Stimulated activated CD8-positive, alpha-beta memory T cell treated with anti-CD3 and anti-CD28 coated beads, Interleukin-4, amount 100 ng/mL, for 1 hour (primary cell): ENCODE measurements around the gene HIBCH.
"Not testable (repeated sequence)": the region's sequence is repeated elsewhere in the genome, so short reads cannot be mapped to it uniquely, and the experiment has no call there.

Source experiments
- DNase-seq, 2 donors: peaks; one replicate each; pipeline ENCODE4 v3.0.0-alpha.2; 2020; ENCODE audit warnings: low read depth in 2 of 2, low spot score in 1 of 2

HIBCH gene

DNA sequence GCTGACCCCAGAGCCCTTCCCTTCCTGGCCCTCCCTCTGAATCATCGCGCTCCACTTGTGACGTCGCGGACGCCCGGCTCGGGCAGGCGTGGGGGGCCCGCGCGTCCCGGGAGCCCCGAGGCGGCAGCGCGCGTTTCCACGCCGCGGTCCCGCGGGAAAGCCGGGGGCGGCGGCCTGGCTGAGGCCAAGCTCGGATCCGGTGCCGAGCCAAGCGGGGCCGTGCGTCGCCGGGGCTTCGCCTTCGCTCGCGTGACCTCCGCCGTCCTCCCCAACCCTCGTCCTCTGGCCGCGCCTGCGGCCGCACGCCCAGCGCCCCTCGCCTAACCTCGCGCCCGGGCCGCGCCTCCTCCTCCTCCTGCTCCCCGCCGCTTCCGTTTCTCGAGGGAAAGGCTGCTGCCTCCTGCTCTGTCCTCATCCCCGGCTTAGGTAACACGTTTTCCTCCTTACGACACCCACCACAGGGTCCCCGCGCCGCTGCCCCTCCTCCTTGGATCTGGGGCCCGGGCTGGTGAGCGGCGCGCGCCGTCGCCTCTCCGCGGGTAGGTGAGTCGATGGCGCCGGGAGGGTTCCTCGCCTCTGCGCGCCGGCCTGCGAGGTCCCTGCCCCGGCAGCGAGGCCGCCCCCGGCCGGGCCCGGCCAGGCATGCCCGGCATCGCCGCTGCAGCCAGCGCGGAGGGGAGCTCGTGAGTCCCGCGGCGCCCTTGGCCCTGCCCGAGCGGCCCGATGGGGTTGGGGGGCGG lies 24.1 kb upstream of the HIBCH start, which contains the start of gene INPP1:
Gene INPP1, plus strand, starts transcription at position 54 of the 740 bp plus-strand sequence. CDS start 16,514 bp downstream, outside the sequence.
- no peak for DNase-seq

DNA sequence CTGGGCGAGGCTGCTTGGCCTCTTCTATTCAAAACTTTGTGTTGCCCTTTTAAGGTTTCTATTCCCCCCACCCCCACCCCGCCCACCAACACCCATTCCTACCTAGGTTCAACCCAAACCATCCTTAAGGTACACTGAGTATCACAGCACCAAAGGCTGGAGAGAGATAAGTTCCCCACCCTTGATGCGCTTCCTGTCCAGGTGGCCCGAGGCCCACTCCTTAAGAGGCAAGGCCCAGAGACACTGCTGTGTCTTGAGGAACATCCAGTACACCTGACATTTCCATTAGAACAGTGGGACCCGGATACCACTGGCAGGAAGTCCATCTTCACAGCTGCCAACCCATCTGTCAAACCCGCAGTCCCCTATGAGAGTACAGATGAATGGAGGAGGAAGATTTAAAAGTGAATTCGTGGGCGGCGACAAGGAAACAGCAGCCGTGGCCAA lies 23.5 kb upstream of the HIBCH start:
- no peak for DNase-seq

DNA sequence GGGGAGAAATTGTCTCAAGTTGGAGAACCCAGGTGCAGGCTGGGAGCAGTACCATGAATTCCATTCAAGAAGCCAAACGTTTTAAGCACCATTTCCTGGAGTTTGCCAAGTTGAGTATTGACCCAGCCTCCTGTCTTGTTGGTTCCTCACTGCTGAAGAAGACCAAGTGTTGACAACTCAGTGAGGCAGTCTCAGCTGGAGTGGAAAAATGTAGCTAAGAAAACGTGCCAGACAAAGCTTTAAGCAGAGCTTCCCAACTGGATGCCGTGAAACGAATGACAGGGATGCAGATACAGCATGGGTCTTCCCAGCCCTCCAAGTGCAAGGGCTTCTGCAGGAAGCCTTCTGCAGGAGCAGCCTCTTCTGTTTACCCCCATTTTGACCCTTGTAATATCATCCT lies 23.0 kb upstream of the HIBCH start:
- no peak for DNase-seq

DNA sequence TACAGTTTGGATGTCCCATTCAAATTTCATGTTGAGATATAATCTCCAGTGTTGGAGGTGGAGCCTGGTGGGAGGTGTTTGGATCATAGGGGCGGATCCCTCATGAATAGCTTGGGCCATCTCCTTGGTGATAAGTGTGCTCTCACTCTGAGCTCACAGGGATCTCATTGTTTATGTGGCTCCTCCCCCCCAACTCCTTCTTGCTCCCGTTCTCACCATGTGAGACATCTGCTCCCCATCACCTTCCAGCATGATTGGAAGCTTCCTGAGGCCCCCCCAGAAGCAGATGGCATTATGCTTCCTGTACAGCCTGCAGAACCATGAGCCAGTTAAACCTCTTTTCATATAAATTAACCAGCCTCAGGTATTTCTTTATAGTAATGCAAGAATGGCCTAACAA lies 20.7 kb upstream of the HIBCH start:
- DNase-seq, result no peak

DNA sequence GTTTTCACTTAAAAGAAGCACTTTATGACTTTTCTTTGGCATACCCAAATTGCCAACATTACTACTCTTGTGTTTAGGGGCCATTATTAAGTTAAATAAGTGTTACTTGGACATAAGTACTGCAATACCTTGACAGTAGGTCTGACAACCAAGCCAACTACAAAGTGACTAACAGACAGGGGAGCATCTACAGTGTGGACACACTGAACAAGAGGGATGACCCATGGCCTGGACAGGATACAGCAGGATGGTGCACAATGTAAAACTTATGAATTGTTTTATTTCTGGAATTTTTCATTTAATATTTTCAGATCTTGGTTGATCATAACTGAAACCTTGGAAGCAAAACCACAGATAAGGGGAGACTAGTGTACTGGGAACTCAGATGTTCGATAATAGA lies 19.8 kb upstream of the HIBCH start:
- DNase-seq, result no peak

DNA sequence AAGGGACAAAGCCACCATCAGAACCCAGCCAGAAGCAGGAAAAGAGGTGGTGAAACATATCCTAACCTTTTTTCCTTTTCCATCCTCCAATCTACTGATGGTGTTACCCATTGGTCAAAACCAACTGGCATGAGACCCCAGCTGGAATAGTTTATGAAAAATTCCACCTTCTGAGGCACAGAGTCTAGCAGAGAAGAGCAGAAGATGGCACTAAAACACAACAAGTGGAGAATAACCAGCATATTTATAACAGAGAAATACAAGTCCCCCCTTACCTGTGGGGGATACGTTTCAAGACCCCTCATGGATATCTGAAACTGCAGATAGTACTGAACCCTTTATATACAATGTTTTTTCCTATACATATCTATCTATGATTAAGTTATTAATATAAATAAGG lies 18.8 kb upstream of the HIBCH start:
- no peak for DNase-seq

DNA sequence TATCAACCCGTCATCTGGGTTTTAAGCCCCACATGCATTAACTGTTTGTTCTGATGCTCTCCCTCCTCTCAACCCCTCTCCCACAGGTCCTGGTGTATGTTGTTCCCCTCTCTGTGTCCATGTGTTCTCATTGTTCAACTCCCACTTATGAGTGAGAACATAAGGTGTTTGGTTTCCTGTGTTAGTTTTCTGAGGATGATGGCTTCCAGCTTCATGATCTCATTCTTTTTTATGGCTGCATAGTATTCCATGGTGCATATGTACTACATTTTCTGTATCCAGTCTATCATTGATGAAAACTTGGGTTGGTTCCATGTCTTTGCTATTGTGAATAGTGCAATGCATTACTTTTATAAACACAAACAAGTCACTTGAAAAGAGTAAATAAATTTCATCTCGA lies 16.8 kb upstream of the HIBCH start:
- no peak for DNase-seq

DNA sequence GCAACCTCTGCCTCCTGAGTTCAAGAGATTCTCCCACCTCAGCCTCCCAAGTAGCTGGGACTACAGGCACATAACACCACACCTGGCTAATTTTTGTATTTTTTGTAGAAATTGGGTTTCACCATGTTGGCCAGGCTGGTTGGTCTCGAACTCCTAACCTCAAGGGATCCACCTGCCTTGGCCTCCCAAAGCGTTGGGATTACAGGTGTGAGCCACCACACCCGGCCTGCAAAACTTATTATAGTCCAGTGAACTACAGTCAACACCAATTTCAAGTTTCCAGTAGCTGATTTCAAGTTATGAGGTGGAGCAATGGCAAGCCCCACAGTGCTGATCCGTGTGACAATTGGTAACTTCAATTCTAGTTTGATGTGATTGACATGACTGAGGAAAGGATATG lies 16.0 kb upstream of the HIBCH start:
- DNase-seq, result not testable (repeated sequence)

DNA sequence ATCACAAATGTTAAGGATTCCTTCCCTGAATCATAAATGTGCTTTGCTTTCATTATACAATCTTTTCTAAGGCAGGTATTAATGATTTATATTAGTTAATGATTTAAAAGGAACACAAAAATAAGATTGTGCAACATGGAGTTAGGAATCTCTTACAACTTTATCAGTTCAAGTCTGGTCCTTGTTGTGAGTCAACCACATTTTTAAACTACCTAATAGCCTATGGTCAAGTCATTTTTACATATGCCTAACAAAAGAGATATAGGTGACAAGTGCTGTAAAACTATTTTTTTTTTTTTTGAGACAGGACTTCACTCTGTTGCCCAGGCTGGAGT lies 15.6 kb upstream of the HIBCH start:
- no peak for DNase-seq

DNA sequence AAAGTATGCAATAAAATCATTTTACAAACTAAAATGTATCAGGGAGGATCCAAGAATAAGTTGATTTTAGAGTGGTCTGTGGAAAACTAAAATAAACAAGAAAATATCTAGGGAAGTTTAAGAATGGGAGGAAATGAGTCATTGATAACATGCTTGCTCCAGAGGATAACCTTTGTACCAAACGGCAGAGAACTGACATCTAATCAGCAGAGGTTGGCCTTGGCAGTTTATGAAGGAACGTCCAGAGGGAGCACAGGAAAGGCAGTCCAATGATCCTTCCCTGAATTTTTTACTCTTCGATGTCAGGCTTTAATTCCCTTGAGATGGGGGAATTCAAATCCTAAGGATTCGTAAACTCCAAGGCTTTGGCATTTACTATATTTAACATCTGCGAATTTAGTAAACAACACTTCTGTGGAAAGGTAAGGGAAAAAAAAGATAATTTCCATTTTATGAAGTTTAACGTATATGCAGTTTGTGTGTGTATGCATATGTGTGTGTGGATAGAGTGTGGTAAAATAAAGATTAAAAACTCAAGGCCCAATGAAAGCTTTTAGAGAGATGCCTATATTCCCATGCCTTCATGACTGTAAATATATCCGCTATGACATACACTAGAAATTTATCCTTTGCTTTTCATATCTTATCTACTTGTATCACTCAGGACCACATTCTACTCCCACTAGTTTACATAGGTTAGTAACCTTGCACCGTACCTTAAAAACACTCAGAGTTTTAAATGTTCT lies 15.0 kb upstream of the HIBCH start:
- no peak for DNase-seq

DNA sequence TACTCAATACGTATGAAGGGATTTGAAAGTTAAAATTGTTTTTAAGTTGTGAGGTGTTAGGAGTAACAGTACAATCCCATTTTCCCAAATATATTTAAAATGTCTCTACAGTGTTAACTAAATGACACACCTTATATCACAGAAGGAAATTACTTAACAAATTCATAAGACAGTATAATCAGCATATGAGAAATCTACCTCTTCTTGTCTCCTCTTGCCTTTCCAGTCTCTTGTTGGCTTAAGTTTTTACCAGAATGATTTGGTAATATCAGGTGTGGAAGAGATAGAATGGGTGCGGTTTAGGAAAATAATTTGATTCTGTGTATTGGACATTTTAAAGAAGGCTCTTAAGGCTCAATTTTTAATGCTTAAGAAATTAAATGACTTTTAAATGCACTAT lies 14.3 kb upstream of the HIBCH start:
- no peak for DNase-seq

DNA sequence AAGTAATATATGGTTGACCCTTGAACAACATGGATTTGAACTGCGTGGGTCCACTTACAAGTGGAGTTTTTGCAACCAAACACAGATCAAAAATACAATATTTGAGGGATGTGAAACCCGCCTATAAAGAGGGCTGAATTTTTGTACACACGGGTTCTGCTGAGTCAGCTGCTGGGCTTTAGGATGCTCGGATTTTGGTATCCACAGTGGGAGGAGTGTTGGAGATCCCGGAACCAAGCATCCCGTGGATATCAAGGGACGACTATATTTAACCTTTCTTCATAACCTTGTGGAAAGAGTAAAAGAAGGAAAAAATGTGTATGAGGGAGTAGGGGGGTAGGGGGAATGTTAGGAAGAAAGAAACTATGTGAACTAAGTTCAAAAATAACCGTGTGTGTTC lies 13.8 kb upstream of the HIBCH start:
- no peak for DNase-seq

DNA sequence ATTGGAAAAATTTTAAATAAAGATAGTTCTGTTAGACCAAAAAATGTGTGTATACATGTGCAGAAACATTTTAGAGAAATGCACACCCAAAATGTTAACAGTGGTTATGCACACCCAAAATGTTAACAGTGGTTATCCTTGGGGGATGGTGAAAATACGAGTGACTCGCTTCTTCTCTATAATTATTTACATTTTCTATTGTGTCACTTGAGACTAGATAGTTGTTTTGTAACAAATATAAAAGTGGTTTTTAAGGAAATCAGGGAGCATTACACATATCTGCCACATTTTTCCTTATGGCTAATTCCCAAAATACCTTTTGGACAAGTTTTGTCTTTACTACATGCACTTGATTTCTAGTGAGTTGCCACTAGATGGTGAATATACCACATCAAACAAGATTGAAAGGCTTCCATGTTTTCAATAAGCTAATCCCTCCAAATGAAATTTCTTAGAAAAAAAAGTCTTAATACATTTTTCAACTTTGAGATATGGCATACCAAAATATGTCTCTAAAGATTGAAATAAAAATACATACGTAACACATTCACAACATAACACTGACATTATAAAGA lies 9.0 kb upstream of the HIBCH start:
- DNase-seq, result no peak

DNA sequence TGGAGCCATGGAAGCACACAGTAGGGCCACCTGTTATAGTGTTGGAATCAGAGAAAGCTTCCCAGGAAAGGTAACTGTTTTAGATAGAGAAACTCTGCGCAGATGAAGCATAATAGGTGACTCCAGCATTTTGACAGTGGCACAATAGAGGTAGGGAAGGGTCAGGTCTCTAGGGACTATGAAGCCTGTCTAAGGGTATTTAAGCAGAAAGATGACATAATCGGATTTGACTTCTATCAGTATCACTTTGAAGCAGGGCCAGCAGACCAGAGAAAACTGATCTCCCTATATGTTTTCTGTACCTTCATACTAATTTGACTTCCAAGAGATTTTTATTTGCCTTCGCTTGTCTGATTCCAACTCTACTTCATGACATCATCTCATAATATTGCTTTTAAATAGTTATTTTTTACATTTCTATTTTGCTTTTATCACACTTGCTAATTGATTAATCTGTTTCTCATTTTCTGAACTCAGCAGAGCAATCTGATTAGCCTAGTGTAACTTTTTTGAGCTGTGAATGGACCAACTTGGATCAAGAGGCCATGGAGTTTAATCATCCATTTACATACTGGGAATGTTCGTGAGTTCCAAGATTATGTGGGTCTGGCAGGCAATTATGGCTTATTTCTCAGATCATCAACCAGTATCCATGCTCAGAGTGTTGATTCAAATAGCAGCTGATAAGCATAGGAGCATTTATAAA lies 8.4 kb upstream of the HIBCH start:
- DNase-seq, result no peak

DNA sequence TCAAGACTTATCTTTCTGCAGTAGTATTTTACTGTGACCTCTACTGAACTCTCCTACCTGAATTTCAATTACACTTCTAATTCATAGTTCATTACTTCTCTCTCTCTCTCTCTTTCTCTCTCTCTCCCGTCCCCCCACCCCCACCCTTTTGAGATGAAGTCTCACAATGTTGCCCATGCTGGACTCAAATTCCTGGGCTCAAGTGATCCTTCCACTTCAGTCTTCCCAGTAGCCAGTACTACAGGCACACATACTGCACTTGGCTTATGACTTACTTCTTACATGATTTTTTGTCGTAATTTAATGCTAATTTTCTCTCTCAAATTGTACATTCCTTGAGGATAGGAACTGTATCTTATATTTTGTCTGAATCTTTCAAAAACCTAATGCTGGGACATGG lies 6.0 kb upstream of the HIBCH start:
- DNase-seq, result no peak

DNA sequence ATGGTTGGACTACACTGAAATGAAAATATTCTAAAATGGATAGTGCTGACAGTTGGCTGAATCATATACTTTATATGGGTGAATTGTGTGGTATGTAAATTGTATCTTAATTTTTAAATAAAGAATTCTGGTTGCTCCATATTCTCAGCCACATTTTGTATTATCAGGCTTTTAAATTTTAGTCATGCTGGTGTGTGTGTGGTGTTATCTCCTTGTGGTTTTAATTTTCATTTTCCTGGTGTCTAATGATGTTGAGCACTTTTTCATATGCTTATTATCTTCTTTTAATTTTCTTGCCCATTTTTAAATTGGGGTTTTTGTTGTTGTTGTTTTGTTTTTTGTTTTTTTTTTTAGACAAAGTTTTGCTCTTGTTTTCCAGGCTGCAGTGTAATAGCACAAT lies 3.8 kb upstream of the HIBCH start:
- no peak for DNase-seq

DNA sequence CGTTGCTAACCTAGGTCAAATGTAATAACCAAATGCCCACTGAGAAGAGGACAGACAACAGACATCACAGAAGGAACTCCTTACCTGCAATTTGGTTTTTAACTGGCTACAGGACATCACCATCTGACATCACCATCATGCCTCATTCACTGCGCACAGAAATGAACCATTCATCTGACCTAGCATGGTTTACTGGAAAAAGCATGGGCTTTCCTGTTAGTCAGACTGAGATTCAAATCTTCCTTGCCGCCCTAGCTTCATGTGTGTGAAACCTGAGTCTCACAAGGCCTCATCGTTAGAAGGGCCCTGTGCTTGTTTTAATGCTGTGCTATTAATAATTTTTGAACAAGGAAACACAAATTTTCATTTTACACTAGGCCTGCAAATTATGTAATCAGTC lies 1.1 kb upstream of the HIBCH start:
- DNase-seq, result no peak

DNA sequence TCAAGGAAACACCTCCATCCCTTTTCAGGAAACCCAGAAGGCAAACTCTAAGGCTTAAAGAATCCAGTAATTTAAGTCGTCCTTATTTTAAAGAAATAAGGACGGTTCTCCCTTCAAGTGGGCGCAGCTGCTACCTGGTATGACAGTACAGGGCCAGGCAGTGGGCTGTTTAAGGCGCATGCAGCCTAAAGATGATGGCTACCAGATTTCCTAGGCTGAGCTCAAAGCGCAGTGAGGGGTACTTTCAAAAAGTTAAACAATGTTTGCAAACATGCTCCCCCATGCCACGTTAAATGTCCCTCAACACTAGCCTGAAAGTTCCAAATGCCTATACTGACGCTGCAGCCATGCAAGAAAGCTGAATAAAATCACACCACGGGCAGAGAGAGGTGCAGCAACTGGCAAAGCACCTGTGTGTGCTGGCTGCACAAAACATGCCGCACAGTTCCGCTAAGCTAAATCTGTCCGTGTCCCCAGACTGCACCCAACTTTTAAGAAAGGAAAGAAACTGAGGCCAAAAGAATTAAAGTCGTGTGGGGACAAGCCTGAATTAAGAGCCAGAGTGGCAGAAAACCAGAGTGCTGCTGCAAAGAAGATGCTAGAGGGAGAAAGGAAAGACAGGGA lies 583 bp downstream of the HIBCH start:
- DNase-seq, result no peak

DNA sequence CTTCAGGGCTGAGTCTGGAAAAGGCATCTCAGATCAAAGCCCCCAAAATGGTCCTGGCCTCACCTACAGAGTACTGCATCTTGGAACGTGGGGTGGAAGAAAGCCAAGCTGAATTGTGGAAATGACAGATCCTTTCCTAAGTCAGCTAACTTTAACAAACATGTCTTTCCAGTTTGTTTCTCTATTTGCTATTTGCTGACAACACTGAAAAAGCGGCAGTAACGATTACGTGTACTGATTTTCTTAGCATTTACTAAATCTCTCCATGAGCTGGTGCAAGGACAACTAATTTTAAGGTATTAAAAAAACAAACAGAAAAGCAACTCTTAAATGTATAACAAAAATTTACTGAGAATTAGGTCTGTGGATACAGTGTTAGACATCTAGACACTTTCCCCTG lies 1.1 kb downstream of the HIBCH start:
- no peak for DNase-seq

DNA sequence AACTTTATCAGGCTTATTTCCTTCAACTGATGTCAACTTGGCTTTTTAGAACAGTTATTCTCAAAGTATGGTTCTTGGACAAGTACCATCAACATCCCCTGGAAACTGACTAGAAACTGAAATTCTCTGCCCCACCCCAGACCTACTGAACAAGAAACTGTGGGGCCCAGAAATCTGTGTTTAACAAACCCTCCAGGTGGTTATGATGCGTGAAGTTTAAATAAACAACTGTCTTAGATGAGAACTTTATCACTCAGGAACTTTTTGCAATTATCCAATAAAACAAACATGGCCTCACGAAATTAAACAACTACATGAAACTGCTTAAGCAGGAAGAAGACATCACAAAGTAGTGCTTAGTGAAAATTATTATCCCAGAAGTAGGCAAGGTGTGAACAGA lies 4.4 kb downstream of the HIBCH start:
- DNase-seq, result no peak

DNA sequence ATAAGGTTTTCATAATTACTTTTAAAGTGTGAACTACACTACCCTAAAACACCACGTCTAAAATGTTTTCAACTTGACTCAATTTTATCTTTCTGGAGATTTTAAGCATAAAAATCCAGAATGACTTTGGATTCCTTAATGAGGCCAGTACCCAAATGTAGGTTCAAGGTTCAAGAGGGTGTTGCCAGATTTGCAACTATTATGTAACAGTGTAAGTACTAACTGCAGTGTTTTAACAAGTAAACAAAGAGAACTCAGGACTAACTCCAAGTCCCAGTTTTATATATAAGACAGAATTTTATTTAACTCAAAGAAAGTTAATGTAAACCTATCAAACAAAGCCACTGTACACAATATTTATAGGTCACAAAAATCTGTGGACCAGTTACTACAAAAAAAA lies 5.7 kb downstream of the HIBCH start:
- DNase-seq, result no peak
